GM21576 (cell line): Measurements from ENCODE around the gene CHAD.
"Not testable (repeated sequence)": the region's sequence is repeated elsewhere in the genome, so short reads cannot be mapped to it uniquely, and the experiment has no call there.

Experiments used
- ATAC-seq: cut with Tn5 transposase; IDR thresholded peaks from one replicate; pipeline ENCODE4 v1.9.1; 2021; ENCODE audit warnings: mild to moderate bottlenecking, moderate library complexity; ENCODE audit not compliant: unreplicated experiment

The CHAD gene

DNA sequence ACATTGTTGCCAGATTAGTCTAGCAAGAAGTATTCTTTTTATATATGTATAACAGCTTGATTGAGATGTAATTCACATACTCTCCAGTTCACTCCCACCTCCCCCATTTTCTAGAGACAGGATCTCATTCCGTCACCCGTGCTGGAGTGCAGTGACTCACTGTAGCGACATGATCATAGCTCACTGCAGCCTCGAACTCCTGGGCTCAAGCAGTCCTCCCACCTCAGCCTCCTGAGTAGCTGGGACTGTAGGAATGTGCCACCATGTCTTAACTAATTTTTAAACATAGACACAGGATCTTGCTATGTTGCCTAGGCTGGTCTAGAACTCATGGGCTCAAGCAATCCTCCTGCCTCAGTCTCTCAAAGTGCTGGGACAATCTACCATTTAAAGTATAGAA lies 6.7 kb upstream of the CHAD start:
- no peak for ATAC-seq

DNA sequence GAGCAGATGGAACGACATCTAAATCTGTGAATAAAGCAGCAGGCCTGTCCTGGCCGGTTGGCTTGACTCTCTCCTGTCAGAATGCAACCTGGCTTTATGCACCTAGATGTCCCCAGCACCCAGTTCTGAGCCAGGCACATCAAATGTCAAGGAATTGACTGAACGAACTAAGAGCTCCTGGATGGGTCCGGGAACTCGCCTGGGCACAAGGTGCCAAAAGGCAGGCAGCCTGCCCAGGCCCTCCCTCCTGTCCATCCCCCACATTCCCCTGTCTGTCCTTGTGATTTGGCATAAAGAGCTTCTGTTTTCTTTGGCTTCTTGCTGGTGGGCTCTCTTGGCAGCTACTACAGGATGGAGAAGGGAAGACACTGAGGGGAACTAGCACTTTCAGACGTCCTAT lies 5.8 kb upstream of the CHAD start:
- no peak for ATAC-seq

DNA sequence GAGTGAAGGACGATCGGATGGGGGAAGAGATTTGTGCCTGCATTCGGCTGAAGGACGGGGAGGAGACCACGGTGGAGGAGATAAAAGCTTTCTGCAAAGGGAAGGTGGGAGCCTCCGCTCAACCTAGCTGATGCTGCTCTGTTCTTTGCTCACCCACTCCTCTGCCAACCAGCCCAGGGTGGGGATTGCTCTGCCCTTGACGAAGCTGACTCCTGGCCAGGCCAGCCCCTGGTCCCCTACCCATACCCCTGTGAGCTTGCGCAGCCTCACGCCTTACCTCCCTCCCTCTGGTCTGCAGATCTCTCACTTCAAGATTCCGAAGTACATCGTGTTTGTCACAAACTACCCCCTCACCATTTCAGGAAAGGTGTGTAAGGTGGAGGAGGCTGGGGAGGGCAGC lies 5.2 kb upstream of the CHAD start:
- ATAC-seq = no peak

DNA sequence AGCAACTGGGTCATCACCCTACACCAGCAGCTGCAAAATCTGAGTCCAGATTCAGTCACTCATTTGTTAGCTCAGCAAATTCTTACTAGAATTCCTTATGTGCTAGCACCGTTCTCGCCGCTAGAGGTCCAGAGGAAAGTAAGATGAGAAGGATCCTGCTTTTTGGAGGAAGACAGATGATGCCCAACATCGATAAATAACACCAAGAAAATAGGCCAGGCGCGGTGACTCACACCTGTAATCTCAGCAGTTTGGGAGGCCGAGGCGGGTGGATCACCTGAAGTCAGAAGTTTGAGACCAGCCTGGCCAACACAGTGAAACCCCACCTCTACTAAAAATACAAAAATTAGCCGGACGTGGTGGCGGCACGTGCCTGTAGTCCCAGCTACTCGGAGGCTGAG lies 4.1 kb upstream of the CHAD start:
- ATAC-seq = not testable (repeated sequence)

DNA sequence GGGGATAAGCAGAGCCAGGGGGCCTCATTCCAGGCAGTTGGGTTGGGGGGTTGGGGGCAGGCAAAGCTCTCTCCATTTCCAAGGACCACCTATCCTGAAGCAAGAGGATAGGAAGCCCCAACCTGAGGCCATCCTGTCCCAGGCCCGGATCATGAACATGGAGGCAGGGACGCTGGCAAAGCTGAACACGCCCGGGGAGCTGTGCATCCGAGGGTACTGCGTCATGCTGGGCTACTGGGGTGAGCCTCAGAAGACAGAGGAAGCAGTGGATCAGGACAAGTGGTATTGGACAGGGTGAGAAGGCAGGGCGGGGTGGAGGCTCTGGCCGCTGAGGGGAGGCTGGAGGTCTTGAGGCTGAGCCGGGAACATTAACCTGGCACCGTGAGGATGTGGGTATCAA lies 3.6 kb upstream of the CHAD start:
- no peak for ATAC-seq

DNA sequence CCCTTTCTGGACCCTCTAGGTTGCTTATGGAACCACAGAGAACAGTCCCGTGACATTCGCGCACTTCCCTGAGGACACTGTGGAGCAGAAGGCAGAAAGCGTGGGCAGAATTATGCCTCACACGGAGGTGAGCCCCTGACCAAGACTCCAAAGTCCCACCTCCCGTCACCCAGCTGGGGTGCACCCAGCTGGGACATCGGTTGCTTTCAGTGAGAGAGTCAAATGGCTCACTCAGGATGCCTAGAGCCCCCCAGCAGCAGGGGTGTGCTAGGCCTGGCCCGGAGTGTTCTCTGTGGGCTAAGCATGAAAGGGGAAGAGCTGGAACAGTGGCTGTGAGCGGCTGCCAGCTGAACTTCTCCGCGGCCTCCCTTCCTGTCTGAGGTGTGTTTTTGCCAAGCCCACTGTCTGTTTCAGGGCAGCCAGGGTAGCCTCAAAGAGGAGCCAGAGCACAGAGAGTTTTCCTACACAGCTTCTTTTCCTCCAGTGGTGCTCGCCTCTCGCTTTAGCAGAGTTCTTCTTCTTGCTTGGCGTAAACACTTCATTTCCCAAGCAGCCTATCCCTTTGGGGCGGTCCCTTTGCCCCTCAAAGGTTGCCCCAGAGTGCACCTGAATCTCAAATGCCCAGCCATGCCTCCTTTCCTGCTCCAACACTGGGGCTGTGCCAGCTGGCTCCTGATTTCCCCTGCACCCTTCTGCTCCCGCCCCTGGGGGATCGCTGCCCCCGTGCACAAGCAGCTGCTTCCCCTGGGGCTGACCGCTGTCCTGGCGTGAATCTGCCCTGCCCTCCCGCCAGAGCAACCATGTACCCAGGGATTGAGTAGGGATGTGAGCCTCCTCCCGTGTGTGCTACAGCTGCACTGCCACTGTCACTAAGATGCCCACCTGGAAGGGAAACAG lies 2.6 kb upstream of the CHAD start:
- no peak for ATAC-seq

DNA sequence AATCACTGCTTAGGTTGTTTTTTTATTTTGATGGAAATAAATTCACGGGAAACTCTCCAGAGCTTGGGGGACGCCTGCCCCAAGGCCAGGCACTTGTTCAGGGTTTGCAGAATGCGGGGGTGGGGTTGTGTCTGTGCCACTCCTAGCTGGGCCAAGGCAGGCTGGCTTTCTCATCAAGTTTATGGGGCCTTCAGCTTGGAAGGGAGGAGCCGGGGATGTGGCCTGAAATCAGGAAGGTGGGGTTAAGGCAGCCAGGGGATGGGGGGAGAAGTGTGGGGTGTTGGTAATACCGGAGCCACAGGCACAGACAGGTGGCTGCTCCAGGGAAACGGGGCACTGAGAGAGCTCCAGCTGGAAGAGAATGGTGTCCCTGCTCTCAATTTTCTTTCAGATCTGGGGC lies 1.7 kb upstream of the CHAD start:
- ATAC-seq = no peak

DNA sequence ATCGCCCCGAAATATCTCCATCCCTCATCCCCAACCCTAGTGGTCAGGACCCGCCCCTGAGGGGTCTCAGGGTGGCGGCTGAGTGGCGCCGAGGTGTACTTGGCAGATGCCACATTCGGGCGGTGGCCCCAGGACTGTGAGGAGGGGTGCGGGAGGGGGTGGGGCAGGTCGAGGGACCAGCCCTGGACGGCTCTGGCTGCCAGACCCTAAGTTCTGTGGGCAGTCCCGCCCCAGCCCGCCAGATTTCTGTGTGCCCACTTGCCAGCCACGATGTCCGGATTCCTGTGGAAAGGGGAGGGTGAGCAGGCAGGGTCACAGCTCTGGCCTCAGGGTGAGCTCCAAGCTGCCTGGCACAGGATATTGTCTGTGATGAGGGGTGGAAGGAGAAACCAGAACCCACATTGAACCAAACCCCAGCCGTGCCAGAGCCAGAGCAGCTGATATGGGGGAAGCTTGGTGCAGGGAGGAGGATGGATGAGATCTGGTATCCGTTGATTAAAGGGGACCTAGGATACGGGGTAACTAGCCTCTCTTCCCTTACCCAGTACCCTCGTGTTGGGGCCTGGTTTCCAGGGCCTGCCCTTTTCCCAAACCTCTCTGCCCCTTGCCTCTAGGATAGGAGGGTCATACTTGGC lies 1.1 kb upstream of the CHAD start:
- ATAC-seq = no peak

DNA sequence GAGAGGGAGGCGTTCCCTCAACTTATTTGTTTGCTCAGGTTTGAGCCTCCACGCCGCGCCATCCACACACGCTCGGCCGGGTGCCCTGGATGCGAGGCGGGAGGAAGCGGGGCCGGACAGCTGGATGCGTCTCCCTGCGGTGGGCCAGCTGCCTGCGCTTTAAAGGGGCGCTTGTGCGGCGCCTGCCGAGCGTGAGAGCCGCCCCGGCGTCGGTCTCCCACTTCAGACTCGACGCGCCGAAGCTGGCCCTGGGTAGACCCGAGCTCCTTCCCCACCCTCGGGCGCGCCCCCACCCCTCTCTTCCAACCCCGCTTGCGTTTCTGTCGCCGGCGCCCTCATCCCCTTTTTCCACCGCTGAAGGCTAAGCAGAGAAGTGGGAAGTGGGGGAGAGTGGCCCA lies 527 bp upstream of the CHAD start:
- ATAC-seq = no peak

DNA sequence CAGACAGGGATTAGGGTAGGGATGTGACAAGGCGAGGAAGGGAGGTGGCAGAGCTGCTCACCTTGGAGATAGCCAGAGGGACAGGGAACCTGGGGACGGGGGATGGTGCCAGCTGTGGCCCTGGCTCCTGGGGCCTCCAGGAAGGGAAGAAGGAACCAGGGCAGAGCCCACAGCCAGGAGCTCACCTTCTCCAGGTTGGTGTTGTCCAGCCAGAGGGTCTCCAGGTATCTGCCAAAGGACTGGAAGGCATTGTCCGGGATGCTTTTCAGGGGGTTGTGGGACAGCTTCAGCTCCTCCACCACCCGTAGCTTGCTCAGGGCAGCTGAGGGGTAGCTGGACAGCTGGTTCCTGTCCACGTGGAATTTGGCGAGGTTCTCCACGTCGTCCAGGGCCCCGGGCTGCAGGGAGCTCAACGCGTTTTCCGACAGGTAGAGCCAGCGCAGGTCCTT lies 801 bp downstream of the CHAD start:
- no peak for ATAC-seq

DNA sequence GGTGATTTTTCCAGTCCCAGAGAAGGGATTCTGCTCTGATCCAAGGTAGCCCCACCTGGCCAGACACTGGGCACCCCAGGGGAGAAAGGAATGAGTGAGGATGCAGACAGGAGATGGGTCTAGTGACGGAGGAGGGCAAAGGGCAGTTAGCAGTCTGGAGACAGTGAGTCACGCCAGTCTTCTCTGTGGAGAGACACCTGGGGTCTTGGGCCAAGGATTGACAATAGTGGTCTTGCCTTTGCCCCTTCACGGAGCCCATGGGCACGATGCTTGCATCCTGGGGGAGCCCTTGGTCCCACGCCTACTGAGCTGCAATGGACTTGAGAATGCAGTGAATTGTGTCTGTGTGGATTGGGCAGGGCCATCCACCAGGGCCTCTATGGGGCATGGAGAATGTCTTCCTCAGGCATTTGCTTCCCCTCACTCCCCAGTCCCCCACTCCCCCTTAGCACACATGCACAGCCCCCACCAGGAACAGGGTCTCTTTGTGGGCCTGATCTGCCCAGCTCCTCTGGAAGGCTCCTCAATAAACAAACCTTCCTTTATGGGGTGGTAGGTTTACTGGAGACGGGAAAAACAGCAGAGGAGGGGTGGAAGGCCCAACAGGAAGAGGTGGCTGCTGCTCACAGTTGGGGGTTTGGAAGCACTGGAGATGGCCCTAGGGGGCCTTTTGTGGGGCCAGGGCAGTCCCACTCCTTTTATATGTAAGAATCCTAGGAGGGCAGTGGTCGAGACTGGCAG lies 1.4 kb downstream of the CHAD start:
- no peak for ATAC-seq

DNA sequence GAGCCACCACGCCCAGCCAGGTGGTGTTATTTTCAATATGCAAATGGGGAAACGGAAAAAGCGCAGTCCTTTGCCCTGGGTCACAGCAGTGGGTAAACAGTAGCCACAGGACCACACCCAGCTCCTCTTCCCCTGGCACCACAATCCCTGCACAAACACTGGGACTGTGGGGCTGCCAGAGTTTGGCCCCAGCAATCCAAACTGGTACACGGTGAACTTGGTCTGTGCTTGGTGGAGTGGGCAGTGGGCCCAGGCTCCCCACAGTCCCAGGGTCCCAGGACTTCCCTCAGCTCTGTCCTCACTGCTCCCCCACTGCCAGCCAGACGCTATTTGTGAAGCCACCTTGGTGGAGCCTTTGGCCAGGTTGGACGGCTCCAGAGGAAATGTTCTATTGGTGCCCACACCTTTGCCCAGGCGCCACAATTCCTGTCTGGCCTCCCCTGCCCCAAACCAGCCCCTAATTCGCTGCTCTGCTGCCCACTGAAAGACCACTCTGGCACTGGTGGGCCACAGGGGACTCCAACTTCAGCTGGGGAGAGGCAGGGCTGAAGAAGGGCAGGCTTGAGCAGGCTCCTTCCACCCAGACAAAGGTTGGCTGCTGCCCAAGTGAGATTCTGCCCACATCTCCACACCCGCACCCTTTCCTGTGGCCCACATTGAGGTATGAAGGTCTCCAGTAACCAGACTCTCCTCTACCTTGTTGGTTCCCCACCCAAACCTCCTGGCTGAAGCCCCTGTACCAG lies 2.1 kb downstream of the CHAD start:
- no peak for ATAC-seq

DNA sequence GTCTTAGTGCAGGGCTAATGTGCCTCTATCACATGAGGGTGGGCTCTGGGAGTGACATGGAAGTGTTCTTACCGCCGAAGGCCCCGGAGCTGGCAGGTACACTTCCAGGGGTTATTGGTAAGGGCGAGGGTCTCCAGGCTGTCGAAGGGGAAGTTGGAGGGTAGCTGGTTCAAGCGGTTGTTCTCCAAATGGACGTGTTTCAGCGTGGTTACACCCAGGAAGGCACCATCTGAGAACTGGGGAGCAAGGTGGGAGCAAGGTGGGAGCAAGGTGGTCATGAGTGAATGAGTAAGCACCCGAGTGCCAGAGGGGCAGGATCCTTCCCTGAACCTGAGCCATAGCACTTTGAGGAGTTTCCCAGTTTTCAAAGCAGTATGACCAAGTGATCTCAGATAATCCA lies 3.0 kb downstream of the CHAD start:
- no peak for ATAC-seq

DNA sequence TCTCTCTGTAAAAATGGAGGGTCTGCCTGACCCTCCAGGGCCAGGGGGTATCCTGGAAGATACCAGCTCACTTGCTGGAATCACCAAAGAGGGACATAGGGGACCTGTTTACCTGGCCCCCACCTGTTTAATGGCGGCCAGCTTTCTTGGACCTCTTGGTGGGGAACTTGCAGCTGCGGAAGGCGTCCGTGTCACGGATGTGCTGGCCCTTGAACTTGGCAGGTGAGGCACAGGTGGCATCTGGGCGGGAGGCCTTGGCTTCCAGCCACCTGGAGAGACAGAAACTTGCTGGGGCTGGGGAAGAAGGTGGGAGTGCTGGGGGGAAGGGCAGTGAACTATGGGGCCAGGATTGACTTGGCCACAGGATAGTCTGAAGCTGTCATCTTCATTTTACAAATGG lies 3.5 kb downstream of the CHAD start:
- no peak for ATAC-seq

DNA sequence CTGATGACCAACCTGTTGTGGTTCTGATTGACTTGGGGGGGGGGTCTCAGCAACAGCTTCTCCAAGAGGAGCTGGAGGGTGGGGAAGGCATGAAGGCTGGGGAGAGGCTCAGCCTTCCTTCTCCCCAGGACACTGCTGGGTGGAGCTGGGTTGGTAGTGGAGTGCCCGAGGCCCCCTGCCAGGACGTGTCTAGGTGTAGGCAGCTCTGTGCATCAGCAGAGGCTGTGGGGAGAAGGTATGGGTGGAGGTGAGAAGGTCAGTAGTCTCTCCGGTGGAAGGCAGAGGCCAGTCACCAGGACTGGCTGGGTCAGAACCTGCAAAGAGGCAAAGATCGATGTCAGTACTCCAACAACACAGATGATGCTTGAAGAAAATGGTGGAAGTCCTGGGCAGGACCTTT lies 3.9 kb downstream of the CHAD start:
- ATAC-seq = no peak

DNA sequence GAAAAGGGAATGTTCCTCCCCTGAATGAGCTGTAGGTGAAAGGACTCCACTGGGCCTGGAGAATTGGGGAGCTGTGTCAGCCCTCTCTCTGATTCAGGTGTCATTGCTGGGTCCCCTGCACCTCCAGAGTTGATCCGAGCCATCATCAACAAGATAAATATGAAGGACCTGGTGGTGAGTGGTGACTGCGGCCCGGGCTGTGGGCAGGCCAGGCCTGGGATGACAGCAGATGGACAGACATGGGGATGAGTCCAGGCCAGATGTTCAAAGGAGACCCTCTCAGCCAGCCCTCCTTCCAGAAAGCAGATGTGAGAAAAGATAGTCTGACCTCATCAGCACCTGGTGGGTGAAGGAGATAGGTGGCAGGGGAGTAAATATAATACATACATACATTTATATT lies 4.6 kb downstream of the CHAD start:
- ATAC-seq = no peak

DNA sequence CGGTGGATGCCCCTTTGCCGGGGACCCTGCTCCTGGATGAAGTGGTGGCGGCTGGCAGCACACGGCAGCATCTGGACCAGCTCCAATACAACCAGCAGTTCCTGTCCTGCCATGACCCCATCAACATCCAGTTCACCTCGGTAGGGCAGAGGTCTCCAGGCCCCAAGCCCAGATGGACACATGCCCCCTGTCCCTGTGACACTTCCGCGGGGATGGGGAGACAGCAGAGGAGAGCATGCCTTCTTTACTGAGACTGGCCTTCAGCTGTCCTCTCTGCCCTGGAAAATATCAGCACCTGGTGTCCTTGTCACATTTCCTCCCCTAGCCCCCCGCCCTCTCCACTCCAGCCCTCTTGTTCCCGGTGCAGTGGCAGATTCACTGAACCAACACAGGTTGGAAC lies 6.2 kb downstream of the CHAD start:
- ATAC-seq = no peak

DNA sequence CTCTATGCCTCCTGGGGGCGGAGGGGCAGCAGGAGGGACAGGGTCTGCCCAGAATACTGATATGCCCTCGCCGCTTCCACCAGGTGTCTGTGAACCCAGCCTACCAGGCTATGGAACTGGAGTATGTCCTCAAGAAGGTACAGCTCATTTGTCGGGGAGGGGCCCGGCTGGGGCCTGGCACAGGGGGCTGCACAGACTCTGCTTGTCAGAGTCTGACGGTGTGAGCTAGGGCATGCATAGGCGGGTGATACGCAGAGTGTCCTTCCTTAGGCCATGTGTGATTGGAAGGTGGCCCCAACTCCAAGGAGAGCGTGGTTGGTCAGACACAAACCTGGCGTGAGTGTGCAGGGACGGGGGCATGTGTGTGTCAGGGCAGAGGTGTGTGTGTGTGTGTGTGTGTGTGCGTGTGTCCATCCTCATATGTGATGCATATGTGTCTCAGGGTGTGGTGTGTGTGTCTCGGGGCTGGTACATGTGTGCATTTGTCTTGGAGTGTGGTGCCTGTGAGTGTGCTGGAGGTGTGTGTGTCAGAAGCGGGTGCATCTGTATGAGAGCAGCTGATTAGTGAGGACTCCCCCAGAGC lies 7.0 kb downstream of the CHAD start:
- ATAC-seq = no peak

DNA sequence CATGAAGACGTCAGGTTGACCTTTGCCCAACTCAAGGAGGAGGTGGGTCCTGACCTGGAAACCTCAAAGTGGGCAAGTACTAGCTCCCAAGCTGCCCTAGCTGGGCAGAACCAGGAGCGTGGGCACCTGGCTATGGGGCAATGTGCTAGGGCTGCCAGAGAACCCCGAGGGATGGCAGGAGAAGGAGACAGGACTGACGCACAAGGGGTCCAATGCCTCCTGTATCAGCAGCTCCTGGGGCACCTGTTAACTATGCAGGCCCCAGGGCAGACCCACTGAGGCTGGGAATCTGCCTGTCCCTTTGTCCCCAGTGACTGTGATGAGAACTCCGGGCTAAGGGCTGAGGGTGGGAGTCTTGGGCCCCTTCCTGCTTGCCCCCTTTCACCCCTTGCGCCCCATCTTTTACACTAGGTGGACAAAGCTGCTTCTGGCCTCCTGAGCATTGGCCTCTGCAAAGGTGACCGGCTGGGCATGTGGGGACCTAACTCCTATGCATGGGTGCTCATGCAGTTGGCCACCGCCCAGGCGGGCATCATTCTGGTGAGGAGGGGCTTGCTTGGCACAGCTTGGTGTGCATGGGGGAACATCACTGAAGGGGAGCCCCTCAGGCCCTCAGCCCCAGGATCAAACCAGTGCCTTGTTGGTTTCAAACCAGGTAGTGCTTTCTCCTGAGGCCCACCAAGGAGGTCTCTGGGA lies 7.7 kb downstream of the CHAD start:
- no peak for ATAC-seq

DNA sequence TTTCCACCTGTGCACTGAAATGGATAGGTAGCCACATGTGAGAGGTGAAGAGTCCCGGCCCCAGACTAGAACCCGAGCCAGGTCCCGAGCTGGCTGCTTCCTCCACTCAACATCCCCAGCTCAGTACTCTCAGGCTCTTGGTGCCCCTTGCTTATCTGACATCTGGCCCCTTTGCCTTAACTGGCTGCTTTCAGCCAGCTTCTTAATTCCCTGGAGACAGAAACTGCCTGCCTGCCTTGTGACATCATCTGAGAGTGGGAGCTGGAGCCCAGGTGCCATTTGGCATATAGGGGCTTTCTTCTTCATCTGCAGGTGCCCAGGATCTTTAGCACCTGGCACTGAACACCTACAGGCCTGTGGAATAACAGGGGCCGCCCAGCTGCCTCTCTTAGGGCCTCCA lies 8.9 kb downstream of the CHAD start:
- ATAC-seq = no peak
